LNCaP clone FGC (cell line): Measurements from ENCODE around the gene NT5DC3.

Experiments used
- DNase-seq: peaks from one replicate; pipeline ENCODE4 v3.0.0-alpha.2; 2011; ENCODE audit warnings: low read depth
- H3K4me3 ChIP-seq: 2 replicates; pipeline ENCODE4 v1.5.1; 2011; ENCODE audit warnings: mild to moderate bottlenecking, low read depth, low read length, control low read depth
- TF ChIP-seq, protein P1 (sequence below): IDR thresholded peaks from 2 replicates; pipeline ENCODE4 v1.5.1; 2012; ENCODE audit warnings: mild to moderate bottlenecking; ENCODE audit not compliant: control insufficient read depth, insufficient read depth; ENCODE audit errors: extremely low read depth

The NT5DC3 gene

DNA sequence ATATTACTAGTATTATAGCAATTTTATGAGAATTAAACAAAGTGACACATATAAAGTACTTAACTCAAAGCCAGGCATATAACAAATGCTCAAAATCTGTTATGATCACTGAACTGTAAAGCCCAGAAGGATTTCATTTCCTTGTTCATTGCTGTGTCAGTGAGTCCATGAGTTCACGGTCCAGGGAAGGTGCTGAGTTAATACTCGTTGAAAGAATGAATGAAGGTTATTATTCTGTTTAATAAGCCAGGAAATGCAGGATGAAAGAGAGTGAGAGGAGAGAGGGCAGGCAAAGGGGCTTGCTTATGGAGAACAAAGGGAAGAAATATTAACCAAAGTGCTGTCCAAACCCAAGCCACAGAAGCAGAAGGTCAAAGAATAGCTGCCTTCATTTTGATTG is 40.2 kb upstream of the NT5DC3 start:
- DNase-seq: no peak
- no peak overlapping the region for H3K4me3 ChIP-seq
- TF ChIP-seq, protein P1, sequence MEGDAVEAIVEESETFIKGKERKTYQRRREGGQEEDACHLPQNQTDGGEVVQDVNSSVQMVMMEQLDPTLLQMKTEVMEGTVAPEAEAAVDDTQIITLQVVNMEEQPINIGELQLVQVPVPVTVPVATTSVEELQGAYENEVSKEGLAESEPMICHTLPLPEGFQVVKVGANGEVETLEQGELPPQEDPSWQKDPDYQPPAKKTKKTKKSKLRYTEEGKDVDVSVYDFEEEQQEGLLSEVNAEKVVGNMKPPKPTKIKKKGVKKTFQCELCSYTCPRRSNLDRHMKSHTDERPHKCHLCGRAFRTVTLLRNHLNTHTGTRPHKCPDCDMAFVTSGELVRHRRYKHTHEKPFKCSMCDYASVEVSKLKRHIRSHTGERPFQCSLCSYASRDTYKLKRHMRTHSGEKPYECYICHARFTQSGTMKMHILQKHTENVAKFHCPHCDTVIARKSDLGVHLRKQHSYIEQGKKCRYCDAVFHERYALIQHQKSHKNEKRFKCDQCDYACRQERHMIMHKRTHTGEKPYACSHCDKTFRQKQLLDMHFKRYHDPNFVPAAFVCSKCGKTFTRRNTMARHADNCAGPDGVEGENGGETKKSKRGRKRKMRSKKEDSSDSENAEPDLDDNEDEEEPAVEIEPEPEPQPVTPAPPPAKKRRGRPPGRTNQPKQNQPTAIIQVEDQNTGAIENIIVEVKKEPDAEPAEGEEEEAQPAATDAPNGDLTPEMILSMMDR: no peak

DNA sequence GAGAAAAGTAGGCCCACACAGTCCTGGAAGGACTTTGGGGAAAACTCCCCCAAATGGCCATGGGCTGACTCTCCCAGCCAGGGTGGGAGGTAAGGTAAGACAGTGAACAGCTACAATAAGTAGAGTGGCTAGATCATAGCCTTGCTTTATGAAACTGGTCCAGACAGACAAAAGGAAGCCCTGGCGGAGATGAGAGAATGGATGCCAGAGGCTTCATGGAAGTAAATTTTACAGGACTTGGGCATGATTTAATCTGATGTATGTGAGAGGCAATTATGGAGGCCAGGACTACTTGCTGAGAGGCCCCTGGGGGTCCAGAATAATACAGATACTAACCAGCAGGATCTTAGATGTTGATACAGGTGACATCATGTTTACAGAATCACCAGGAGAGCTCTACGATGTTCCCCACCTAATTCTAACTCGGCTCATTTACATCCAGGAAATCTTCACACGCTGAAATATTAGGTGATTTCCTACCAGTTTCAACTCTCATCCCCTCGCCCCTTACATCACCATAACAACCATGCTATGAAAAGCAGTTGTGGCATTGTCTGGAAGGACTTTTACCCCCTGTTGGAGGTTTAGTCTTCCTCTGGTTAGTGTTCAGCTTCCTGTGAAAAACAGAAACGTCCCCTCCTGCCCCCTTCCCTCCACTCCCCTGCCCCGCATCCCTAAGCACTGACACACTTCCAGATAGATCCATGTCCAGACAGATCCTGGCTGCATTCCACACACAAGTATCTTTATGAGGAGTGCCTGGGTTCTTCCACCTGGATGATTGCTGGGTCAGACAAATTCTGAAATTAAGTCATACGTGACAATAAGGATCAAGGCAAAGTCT is 39.5 kb upstream of the NT5DC3 start:
- DNase-seq: no peak
- TF ChIP-seq, protein P1: no peak
- no peak overlapping the region for H3K4me3 ChIP-seq

DNA sequence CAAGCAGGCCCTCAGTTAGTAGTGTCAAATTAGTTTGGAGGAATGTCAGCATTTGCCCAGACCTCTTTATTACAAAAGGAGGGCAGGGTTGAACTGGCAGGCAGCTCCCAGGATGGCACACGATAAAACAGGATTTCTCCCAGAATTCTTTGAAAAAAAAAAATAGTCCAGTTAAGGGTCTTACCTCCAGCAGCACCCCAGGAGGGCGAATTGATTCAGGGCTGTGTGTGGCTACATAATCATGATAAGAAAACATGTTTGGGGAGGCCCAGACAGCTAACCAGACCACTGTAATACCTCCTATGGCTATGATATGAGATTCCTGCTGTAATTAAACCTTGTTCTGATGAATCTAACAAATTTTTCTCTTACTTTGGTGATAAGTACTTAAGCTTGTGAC is 38.8 kb upstream of the NT5DC3 start:
- no peak overlapping the region for H3K4me3 ChIP-seq
- TF ChIP-seq, protein P1: no peak
- DNase-seq: no peak

DNA sequence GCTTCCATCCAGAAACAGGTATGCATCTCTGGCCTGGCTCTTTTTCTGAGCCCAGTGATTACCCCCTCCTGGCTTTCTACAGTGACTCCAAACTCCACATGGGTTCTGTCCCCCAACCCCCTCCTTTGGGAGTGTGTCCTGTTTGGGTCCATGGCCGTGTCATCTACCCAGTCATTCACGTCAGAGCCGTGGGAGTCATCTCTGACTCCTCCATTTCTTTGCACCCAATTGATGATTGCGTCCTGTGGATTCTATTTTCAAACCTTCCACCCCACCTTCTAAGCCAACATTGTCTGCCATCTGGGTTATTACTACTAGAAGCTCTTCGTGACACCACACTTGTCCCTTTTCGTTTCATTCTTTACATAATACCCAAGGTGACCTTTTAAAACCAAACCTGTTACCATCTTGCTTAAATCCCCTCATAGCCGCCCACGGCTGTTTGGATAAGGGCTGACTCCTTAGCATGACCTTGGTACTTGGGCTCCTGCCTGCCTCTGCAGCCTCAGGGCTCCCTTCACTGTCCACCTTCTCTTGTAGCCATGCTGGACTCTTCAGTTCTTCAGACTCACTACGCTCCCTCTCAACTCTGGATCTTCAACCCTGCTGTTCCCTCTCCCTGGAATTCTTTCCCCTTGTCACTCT is 38.1 kb upstream of the NT5DC3 start:
- DNase-seq: no peak
- TF ChIP-seq, protein P1: no peak
- H3K4me3 ChIP-seq: no peak overlapping the region

DNA sequence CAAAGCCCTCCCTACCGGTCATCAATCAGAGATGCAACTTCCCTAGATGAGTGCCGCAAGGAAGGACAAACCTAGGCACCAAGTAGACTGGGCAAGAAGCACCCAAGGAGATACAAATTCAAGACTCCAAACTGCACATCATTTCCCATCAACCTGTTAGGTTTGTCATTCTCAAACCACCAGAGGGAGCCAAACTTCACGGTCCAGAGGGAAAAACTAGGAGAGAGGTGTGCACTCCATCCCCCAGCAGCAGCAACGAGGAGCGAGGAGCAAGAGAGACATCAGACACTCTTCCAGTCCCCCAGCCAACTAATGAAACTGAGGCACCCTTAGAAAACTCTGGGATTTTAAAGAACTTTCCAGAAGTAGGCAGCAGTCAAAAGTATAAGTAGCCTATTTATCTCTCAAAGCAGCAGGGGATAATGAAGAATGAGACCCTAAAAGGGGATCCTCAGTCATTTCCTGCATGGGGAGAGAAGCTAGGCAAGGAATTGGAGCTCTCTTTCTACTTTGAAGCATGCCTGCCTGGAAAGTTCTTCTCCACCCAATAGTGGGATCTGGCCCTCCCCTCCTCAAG is 37.0 kb upstream of the NT5DC3 start:
- no peak overlapping the region for H3K4me3 ChIP-seq
- TF ChIP-seq, protein P1: peak; percentile 85
- DNase-seq: no peak

DNA sequence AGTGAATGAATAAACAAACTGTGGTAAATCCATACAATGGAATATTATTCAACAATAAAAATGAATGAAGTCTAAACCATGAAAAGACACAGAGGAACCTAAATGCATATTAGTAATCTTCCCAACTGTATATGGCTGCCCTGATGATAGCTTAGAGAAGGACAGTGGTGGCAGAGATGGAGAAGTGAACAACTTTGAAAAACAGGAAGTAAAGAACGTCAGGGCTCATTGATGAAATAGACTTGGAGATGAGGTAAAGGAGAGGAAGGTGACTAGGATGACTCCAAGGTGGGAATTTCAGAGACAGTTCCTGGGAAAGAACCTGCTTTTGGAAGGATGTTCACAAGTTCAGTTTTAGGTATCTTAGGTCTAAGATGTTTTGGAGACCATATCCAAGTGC is 36.3 kb upstream of the NT5DC3 start:
- H3K4me3 ChIP-seq: no peak overlapping the region
- DNase-seq: no peak
- TF ChIP-seq, protein P1: no peak
